ENCODE data around the gene PFDN5. TPM values are rescaled to one million over a fixed set of nuclear protein-coding genes. Genes with fewer than 3 reads are reported as not detected.

PFDN5 gene
- total RNA-seq, 1 experiment from 2014 or later, result 519 TPM

GRCh38 chr12:53333289-53333688 is 37.9 kb downstream of the PFDN5 start:
- ChIA-PET CTCF (no interaction called here), POLR2A (ENCODE audit: unreplicated experiment) (no interaction called here)
- ATAC-seq (no peak), DNase-seq (no peak)
- Histone ChIP-seq H4K20me1 (ENCODE audit: low read length) (no peaks in the 10 kb centered on the region), H2AFZ (ENCODE audit: low read length) (no peak overlapping the region), H3K4me3 (ENCODE audit: low read length) (no peak overlapping the region), H3K36me3 (ENCODE audit: low read depth, low read length) (no peaks in the 10 kb centered on the region), H3K4me2 (ENCODE audit: low read length) (no peak overlapping the region), H3K4me1 (ENCODE audit: insufficient read depth, low read length) (no peaks in the 10 kb centered on the region), H3F3A (ENCODE audit: low read length, unreplicated experiment) (no peaks in the 10 kb centered on the region), H3K9me2 (replicated peaks; ENCODE audit: low read length) (no peaks in the 10 kb centered on the region), H3K9me3 (ENCODE audit: low read length) (no peaks in the 10 kb centered on the region), H3K27ac (ENCODE audit: low read length) (no peak overlapping the region), H3K9ac (ENCODE audit: low read length) (no peak overlapping the region), H3K79me2 (ENCODE audit: low read length) (no peaks in the 10 kb centered on the region), H3K27me3 (ENCODE audit: low read length) (no peaks in the 10 kb centered on the region)
- BruUV-seq (replicated peaks), result no TSS peak
- TF ChIP-seq CTCF (conservative IDR thresholded peaks at IDR 0.05; ENCODE audit: low read depth, low read length) (no peak), EZH2phosphoT487 (IDR thresholded peaks at IDR 0.05; ENCODE audit: borderline replicate concordance, low read length) (no peak), EZH2 (IDR thresholded peaks at IDR 0.05; ENCODE audit: low read length, unreplicated experiment) (no peak)
- intact Hi-C loops (cut with micrococcal nuclease), result no loop called here

DNA sequence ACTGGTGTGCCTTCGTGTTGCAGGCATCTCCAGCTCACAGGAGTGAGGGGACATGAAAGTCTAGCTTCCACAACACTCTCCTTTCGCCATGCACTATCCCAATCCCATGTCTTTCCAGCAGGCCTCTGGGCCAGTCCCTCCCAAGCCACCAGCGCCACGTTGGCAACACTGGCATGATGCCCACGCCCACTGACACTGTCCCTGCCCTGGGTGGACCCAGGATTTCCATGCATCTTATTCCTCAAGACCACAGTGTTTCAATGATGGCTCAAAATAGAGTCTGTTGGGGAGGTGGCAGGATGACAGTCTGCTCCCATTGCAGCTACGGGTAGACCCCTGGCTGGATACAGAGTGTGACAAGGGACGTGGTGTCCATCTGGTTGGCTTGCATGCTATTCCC is 38.5 kb downstream of the PFDN5 start:
- H3K9ac ChIP-seq (ENCODE audit: low read length), result no peak overlapping the region
- H3K4me3 ChIP-seq (ENCODE audit: low read length), result no peak overlapping the region
- no peak for DNase-seq
- no peaks in the 10 kb centered on the region for H3K9me2 ChIP-seq (replicated peaks; ENCODE audit: low read length)
- no peaks in the 10 kb centered on the region for H4K20me1 ChIP-seq (ENCODE audit: low read length)
- H3K27ac ChIP-seq (ENCODE audit: low read length), result no peak overlapping the region
- no TSS peak for BruUV-seq (replicated peaks)
- no peaks in the 10 kb centered on the region for H3K27me3 ChIP-seq (ENCODE audit: low read length)
- TF ChIP-seq EZH2phosphoT487 (IDR thresholded peaks at IDR 0.05; ENCODE audit: borderline replicate concordance, low read length) (no peak), CTCF (conservative IDR thresholded peaks at IDR 0.05; ENCODE audit: low read depth, low read length) (no peak), EZH2 (IDR thresholded peaks at IDR 0.05; ENCODE audit: low read length, unreplicated experiment) (no peak)
- H3K4me1 ChIP-seq (ENCODE audit: insufficient read depth, low read length), result no peaks in the 10 kb centered on the region
- intact Hi-C loops (cut with micrococcal nuclease), result no loop called here
- no peak overlapping the region for H3K4me2 ChIP-seq (ENCODE audit: low read length)
- no peaks in the 10 kb centered on the region for H3K9me3 ChIP-seq (ENCODE audit: low read length)
- no peaks in the 10 kb centered on the region for H3K79me2 ChIP-seq (ENCODE audit: low read length)
- no peak overlapping the region for H2AFZ ChIP-seq (ENCODE audit: low read length)
- CTCF ChIA-PET, result no interaction called here
- ATAC-seq, result no peak
- H3F3A ChIP-seq (ENCODE audit: low read length, unreplicated experiment), result no peaks in the 10 kb centered on the region
- POLR2A ChIA-PET (ENCODE audit: unreplicated experiment), result no interaction called here
- H3K36me3 ChIP-seq (ENCODE audit: low read depth, low read length), result no peaks in the 10 kb centered on the region

DNA sequence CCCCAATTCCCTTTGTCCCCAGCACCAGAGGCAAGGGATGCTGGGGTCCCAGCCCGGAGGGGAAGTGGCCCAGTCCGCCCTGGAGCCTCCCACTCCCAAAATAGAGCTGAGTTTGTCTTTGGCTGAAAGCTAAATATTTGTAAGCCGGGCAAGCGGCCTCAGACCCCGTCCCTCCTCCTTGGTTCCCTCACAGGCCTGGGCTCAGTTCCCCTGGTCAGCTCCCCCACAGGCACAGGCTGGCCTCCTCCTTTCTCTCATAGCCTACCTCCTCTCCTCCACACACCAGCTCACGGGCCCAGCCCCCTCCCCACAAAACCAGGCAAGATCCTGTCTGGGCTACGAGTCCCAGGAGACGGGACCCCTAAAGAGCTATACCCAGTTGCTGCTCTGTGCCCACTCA is 39.5 kb downstream of the PFDN5 start:
- POLR2A ChIA-PET (ENCODE audit: unreplicated experiment), result no interaction called here
- Histone ChIP-seq H4K20me1 (ENCODE audit: low read length) (no peaks in the 10 kb centered on the region), H3K9ac (ENCODE audit: low read length) (no peak overlapping the region), H3K4me2 (ENCODE audit: low read length) (no peak overlapping the region), H3K9me2 (replicated peaks; ENCODE audit: low read length) (no peaks in the 10 kb centered on the region), H3K27me3 (ENCODE audit: low read length) (no peaks in the 10 kb centered on the region), H3K4me1 (ENCODE audit: insufficient read depth, low read length) (no peaks in the 10 kb centered on the region), H3K79me2 (ENCODE audit: low read length) (no peaks in the 10 kb centered on the region), H3K36me3 (ENCODE audit: low read depth, low read length) (no peaks in the 10 kb centered on the region), H3K27ac (ENCODE audit: low read length) (no peak overlapping the region), H2AFZ (ENCODE audit: low read length) (no peak overlapping the region), H3K9me3 (ENCODE audit: low read length) (no peaks in the 10 kb centered on the region), H3K4me3 (ENCODE audit: low read length) (no peak overlapping the region), H3F3A (ENCODE audit: low read length, unreplicated experiment) (no peaks in the 10 kb centered on the region)
- intact Hi-C loops (cut with micrococcal nuclease), result no loop called here
- BruUV-seq (replicated peaks), result no TSS peak
- DNase-seq (no peak), ATAC-seq (no peak)
- CTCF ChIA-PET, result interaction anchor here (0.9 to 1.1 kb wide), 2 partner anchors 17 to 86 kb away, joined by 3 read pairs; no protein-coding TSS in a partner anchor
- TF ChIP-seq CTCF (conservative IDR thresholded peaks at IDR 0.05; ENCODE audit: low read depth, low read length) (no peak), EZH2phosphoT487 (IDR thresholded peaks at IDR 0.05; ENCODE audit: borderline replicate concordance, low read length) (no peak), EZH2 (IDR thresholded peaks at IDR 0.05; ENCODE audit: low read length, unreplicated experiment) (no peak)

Measured in PC-3 (cell line).